ENCODE data around the gene ADGRF5.

Gene ADGRF5

DNA sequence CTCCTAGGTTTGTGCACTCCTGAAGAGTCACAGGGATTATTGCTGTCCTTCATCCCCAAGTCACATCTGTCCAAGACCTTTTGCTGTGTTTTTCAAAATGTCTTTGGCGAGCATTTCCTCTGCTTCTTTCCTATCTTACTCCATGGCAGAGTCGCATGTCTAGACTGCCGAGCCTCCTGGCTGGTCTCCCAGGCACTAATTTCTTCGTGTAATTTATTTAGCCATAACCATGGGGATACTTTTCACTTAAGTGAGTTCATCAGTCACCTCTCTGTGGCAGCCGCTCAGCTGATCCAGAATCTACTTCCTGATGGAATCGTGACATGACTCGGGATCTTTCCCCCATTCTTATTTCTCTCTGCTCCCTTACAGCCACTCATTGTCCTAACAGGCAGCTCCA lies 25.8 kb downstream of the ADGRF5 start:
- H3K4me3 ChIP-seq (ENCODE audit: low read length) = no peak overlapping the region
- no peak for TF ChIP-seq CTCF (conservative IDR thresholded peaks at IDR 0.05; ENCODE audit: low read depth, low read length)
- no peak for DNase-seq (ENCODE audit: low read depth)

- no peak overlapping the region for H3K4me3 ChIP-seq (ENCODE audit: low read length)
- DNase-seq (ENCODE audit: low read depth) = no peak
- no peak for TF ChIP-seq CTCF (conservative IDR thresholded peaks at IDR 0.05; ENCODE audit: low read depth, low read length)
These were observed 27.3 kb downstream of the ADGRF5 start for GRCh38 chr6:46894433-46894832.

GRCh38 chr6:46893648-46894047 lies 28.1 kb downstream of the ADGRF5 start:
- TF ChIP-seq CTCF (conservative IDR thresholded peaks at IDR 0.05; ENCODE audit: low read depth, low read length) = no peak
- no peak for DNase-seq (ENCODE audit: low read depth)
- no peak overlapping the region for H3K4me3 ChIP-seq (ENCODE audit: low read length)

- no peak for TF ChIP-seq CTCF (conservative IDR thresholded peaks at IDR 0.05; ENCODE audit: low read depth, low read length)
- H3K4me3 ChIP-seq (ENCODE audit: low read length) = no peak overlapping the region
- no peak for DNase-seq (ENCODE audit: low read depth)
These were observed 30.4 kb downstream of the ADGRF5 start for GRCh38 chr6:46891252-46891795.

DNA sequence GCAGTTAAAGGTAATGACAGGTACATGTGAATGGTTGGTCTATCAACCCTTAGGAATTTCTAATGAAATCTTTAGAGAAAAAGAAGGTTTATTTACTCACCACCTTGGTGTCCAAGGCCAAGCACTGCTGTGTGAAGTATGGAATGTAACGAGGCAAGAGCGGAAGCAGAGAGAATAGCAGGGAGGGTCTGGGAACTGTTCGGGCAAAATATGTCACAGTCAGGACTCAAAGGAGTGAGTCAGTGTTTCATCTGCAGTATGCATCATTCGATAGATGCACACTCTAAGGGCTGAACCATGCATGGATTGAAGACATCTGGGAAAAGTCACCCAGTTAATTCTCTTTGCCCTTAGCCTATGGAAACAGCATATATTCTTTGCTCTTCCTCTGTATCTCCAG lies 33.2 kb downstream of the ADGRF5 start:
- no peak overlapping the region for H3K4me3 ChIP-seq (ENCODE audit: low read length)
- DNase-seq (ENCODE audit: low read depth) = no peak
- no peak for TF ChIP-seq CTCF (conservative IDR thresholded peaks at IDR 0.05; ENCODE audit: low read depth, low read length)

DNA sequence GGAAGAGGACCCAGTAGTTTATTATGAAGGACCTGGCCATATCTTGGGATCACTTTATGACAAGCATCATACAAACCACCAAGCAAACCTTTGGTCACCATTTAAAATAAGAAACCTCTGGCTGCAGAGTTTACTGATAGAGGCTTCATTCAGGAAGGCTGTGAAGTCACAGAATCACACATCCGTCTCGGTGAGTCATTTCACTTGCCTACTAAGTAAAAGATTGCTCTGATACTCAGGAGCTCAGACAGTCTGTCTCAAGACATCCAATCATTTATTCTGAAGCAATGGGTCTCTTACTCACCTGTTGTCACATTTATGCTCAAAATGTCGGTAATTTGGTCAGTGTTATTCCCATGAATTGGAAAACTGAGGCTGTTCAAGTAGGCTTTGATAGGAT lies 33.7 kb downstream of the ADGRF5 start:
- no peak for TF ChIP-seq CTCF (conservative IDR thresholded peaks at IDR 0.05; ENCODE audit: low read depth, low read length)
- H3K4me3 ChIP-seq (ENCODE audit: low read length) = no peak overlapping the region
- DNase-seq (ENCODE audit: low read depth) = no peak

DNA sequence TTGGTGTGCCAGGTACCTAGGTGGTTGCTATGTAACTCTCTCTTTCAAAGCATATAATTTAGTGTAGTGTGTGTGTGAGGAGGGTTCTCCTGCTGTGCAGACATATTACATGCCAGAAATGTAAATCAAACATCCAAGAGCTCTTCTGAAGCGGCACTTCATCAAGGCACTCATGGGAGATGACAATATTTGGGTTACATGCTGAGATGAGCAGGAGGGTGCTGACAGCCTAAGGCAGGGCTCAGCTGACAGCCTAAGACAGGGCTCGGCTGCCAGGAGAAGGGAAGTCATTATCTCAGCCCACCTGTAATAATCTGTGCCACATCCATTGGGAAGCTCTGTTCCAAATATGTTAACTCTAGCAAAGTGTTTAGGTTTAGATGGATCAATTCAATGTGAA lies 39.1 kb downstream of the ADGRF5 start:
- no peak for TF ChIP-seq CTCF (conservative IDR thresholded peaks at IDR 0.05; ENCODE audit: low read depth, low read length)
- DNase-seq (ENCODE audit: low read depth) = no peak
- H3K4me3 ChIP-seq (ENCODE audit: low read length) = no peak overlapping the region

All from retinal pigment epithelial cell (primary cell).